HepG2 (cell line): ENCODE results near the gene SLAMF8.
A peak's percentile ranks its signal among the peaks of the same experiment; 100 is the strongest.

ENCODE experiments used
- ARID4A ChIP-seq: sonication (generic); formaldehyde crosslinking; IDR thresholded peaks from 2 replicates; pipeline ENCODE4 v1.5.0; 2020; ENCODE audit warnings: mild to moderate bottlenecking, missing genetic modification reagents, borderline replicate concordance
- CTCF ChIP-seq: sonication (generic); formaldehyde crosslinking; IDR thresholded peaks from 2 replicates; pipeline ENCODE4 v1.5.0; 2020; ENCODE audit warnings: mild to moderate bottlenecking, missing genetic modification reagents, moderate library complexity
- EHMT2 ChIP-seq: fragments of 200-600 bp; sonication (generic); IDR thresholded peaks from 2 replicates; pipeline ENCODE4 v1.7.0; 2017; ENCODE audit warnings: antibody characterized with exemption, low read depth, low read length, borderline replicate concordance
- EP300 ChIP-seq, 3 experiments: sonication (generic) in 1 of 3; formaldehyde crosslinking in 1 of 3; IDR thresholded peaks; 2 replicates each; pipeline versions ENCODE4 v1.5.1 to v1.6.1; 2011 to 2020; ENCODE audit warnings: low read depth in 2 of 3, low read length in 2 of 3, borderline replicate concordance in 1 of 3, improper control_type of control experiment in 1 of 3, mild to moderate bottlenecking in 1 of 3, missing genetic modification reagents in 1 of 3, moderate library complexity in 1 of 3
- ETV6 ChIP-seq: sonication (generic); formaldehyde crosslinking; conservative IDR thresholded peaks from 2 replicates; pipeline ENCODE4 v1.4.0; 2020; ENCODE audit warnings: missing genetic modification reagents
- HDAC1 ChIP-seq: sonication (generic); formaldehyde crosslinking; IDR thresholded peaks from 2 replicates; pipeline ENCODE4 v1.5.1; 2020; ENCODE audit warnings: mild to moderate bottlenecking, missing genetic modification reagents
- PHF8 ChIP-seq: sonication (generic); formaldehyde crosslinking; IDR thresholded peaks from 2 replicates; pipeline ENCODE4 v1.5.0; 2020; ENCODE audit warnings: missing genetic modification reagents
- RELA ChIP-seq: sonication (generic); formaldehyde crosslinking; IDR thresholded peaks from 2 replicates; pipeline ENCODE4 v1.4.0; 2020; ENCODE audit warnings: missing genetic modification reagents
- SOX6 ChIP-seq, 2 experiments: fragments of 450-650 bp in 1 of 2; sonication (generic) in 1 of 2; formaldehyde crosslinking in 1 of 2; IDR thresholded peaks; 2 replicates each; pipeline versions ENCODE4 v1.4.0 to v1.6.1; 2017 to 2020; ENCODE audit warnings: antibody characterized with exemption in 1 of 2, mild to moderate bottlenecking in 1 of 2, missing genetic modification reagents in 1 of 2
- TAF1 ChIP-seq: sonication (generic); formaldehyde crosslinking; IDR thresholded peaks from 2 replicates; pipeline ENCODE4 v1.4.0; 2020; ENCODE audit warnings: missing genetic modification reagents
- YY1 ChIP-seq: IDR thresholded peaks from 2 replicates; pipeline ENCODE4 v1.6.1; 2011; ENCODE audit warnings: low read length, low read depth, moderate library complexity, mild to moderate bottlenecking; ENCODE audit not compliant: insufficient read depth, insufficient replicate concordance
- ZNF549 ChIP-seq: sonication (generic); formaldehyde crosslinking; IDR thresholded peaks from 2 replicates; pipeline ENCODE4 v1.5.0; 2020; ENCODE audit warnings: missing genetic modification reagents

- TF ChIP-seq ARID4A (CRISPR knock-in tag) (no peak), ZNF549 (CRISPR knock-in tag) (no peak), PHF8 (CRISPR knock-in tag) (no peak), CTCF (CRISPR knock-in tag) (peak; percentile 51), TAF1 (no peak), YY1 (no peak), RELA (CRISPR knock-in tag) (no peak), EP300 (IDR thresholded peaks at IDR 0.05; ENCODE audit: low read depth in 2 of 2, low read length in 2 of 2) (no peak), EP300 (CRISPR knock-in tag; IDR thresholded peaks at IDR 0.05; ENCODE audit: borderline replicate concordance) (no peak), SOX6 (IDR thresholded peaks at IDR 0.05) (no peak), SOX6 (CRISPR knock-in tag; IDR thresholded peaks at IDR 0.05) (no peak), EHMT2 (no peak), ETV6 (CRISPR knock-in tag) (no peak), HDAC1 (no peak)
Observed at GRCh38 chr1:159790237-159790917, 36.3 kb upstream of the SLAMF8 start.
